K562 (cell line): ENCODE measurements around the gene SLA2. TPM values are rescaled to one million over a fixed set of nuclear protein-coding genes. Genes with fewer than 3 reads are reported as not detected.
A peak's percentile ranks its signal among the peaks of the same experiment; 100 is the strongest.

Experiments
- ATAC-seq: fragments of 200-7000 bp; cut with Tn5 transposase; 3 replicates; pipeline ENCODE4 v1.9.1; 2020; ENCODE audit warnings: moderate library complexity
- BruUV-seq: library from RNA; stranded (reverse); fragments of 400-500 nt; replicated peaks from 2 replicates; lab custom pipeline; 2021; lab: Mats Ljungman, UMichigan
- CTCF ChIA-PET: fragments of 300-600 bp; formaldehyde crosslinking; extraction: SDS; loops from one replicate; lab custom pipeline; 2021; ENCODE audit warnings: low intra/inter-chr PET ratio; lab: Yijun Ruan, JAX
- POLR2A ChIA-PET: fragments of 300-600, 350-650 bp; sonication (Branson Sonifier 250); formaldehyde crosslinking; extraction: SDS; loops from one replicate; lab custom pipeline; 2021; ENCODE audit warnings: antibody characterized with exemption, inconsistent platforms; lab: Yijun Ruan, JAX
- DNase-seq, 4 experiments: peaks; one replicate each; pipeline versions ENCODE4 v3.0.0 to v3.0.0-alpha.2; 2011 to 2018; ENCODE audit warnings: low spot score in 3 of 4, mixed read lengths in 3 of 4; ENCODE audit errors: extremely low read depth in 1 of 4
- FAIRE-seq: peaks from 2 replicates; lab custom pipeline; 2011; peaks lifted over from hg19 to GRCh38; lab: Jason Lieb, UNC
- H2AFZ ChIP-seq: 2 replicates; pipeline ENCODE4 v1.6.0; 2011; ENCODE audit warnings: low read depth, low read length, control low read depth, inconsistent platforms
- H3K27ac ChIP-seq: fragments of 200-600 bp; 3 replicates; pipeline ENCODE4 v1.8.0; 2011; ENCODE audit warnings: low read depth, mild to moderate bottlenecking, control low read depth, inconsistent platforms, low read length, moderate library complexity, mixed read lengths; ENCODE audit errors: extremely low read depth
- H3K27me3 ChIP-seq, 2 experiments: fragments of 300-600 bp in 1 of 2; 2 replicates in 1 of 2; 3 replicates in 1 of 2; pipeline versions ENCODE4 v1.6.0 to v1.8.0; 2011; ENCODE audit warnings: inconsistent platforms in 2 of 2, low read length in 2 of 2, mild to moderate bottlenecking in 1 of 2, mixed read lengths in 1 of 2, moderate library complexity in 1 of 2; ENCODE audit not compliant: control insufficient read depth in 2 of 2, insufficient read depth in 2 of 2
- H3K36me3 ChIP-seq: fragments of 300-600 bp; 3 replicates; pipeline ENCODE4 v1.8.0; 2011; ENCODE audit warnings: mild to moderate bottlenecking, low read length, inconsistent platforms; ENCODE audit not compliant: control insufficient read depth, insufficient read depth
- H3K4me1 ChIP-seq, 2 experiments: fragments of 200-600 bp in 1 of 2; replicated peaks in 1 of 2; 2 replicates in 1 of 2; 3 replicates in 1 of 2; pipeline versions ENCODE4 v1.5.1 to v1.8.0; 2011; ENCODE audit warnings: inconsistent platforms in 2 of 2, low read length in 2 of 2, mild to moderate bottlenecking in 1 of 2, mixed read lengths in 1 of 2, moderate library complexity in 1 of 2; ENCODE audit not compliant: control insufficient read depth in 2 of 2, insufficient read depth in 2 of 2
- H3K4me2 ChIP-seq: 2 replicates; pipeline ENCODE4 v1.6.1; 2011; ENCODE audit warnings: low read length, control low read depth, inconsistent platforms, mixed read lengths; ENCODE audit not compliant: insufficient read depth
- H3K4me3 ChIP-seq: fragments of 200-600 bp; sonication (generic), shearing (Covaris generic); 2 replicates; pipeline ENCODE4 v1.5.1; 2016; ENCODE audit warnings: control low read depth, inconsistent platforms
- H3K79me2 ChIP-seq: fragments of 200-600 bp; 3 replicates; pipeline ENCODE4 v1.8.0; 2011; ENCODE audit warnings: low read length, inconsistent platforms; ENCODE audit not compliant: control insufficient read depth, insufficient read depth
- H3K9ac ChIP-seq, 2 experiments: 2 replicates each; pipeline versions ENCODE4 v1.6.0 to v1.6.1; 2011; ENCODE audit warnings: low read depth in 2 of 2, low read length in 2 of 2, control low read depth in 1 of 2, inconsistent platforms in 1 of 2, mild to moderate bottlenecking in 1 of 2, mixed read lengths in 1 of 2; ENCODE audit not compliant: insufficient read depth in 1 of 2
- H3K9me1 ChIP-seq: one replicate; pipeline ENCODE4 v1.6.0; 2011; ENCODE audit warnings: inconsistent platforms, mild to moderate bottlenecking, low read length, moderate library complexity; ENCODE audit not compliant: control insufficient read depth, insufficient read depth
- H3K9me3 ChIP-seq: replicated peaks from 2 replicates; pipeline ENCODE4 v1.5.1; 2011; ENCODE audit warnings: low read depth, low read length, inconsistent platforms; ENCODE audit not compliant: control insufficient read depth, insufficient read depth
- H4K20me1 ChIP-seq: replicated peaks from 2 replicates; pipeline ENCODE4 v1.6.1; 2011; ENCODE audit warnings: low read length, inconsistent platforms, mixed read lengths; ENCODE audit not compliant: control insufficient read depth, insufficient read depth
- DIDO1 ChIP-seq: fragments of 450-650 bp; IDR thresholded peaks from 2 replicates; pipeline ENCODE4 v1.6.1; 2016; ENCODE audit warnings: low read depth, missing biosample characterization, missing genetic modification characterization
- RAD51 ChIP-seq: fragments of 450-650 bp; IDR thresholded peaks from 2 replicates; pipeline ENCODE4 v1.7.1; 2016; ENCODE audit warnings: low read depth, mild to moderate bottlenecking, borderline replicate concordance
- WGBS: fragments of 100-300 bp; shearing (Covaris generic); methylation state at CpG from one replicate; pipeline ENCODE4 v1.1.6; 2016; ENCODE audit warnings: low coverage, mixed read lengths; ENCODE audit not compliant: insufficient coverage; ENCODE audit errors: missing lambda C conversion rate; 5-methylcytosine and 5-hydroxymethylcytosine counted together
- in situ Hi-C: fragments of 300-500 bp; cut with MboI; formaldehyde crosslinking; loops from 4 replicates; pipeline ENCODE4 v1.15.0; 2018; ENCODE audit warnings: inconsistent platforms, mixed read lengths
- intact Hi-C: fragments of 100-400 bp; cut with micrococcal nuclease; formaldehyde crosslinking; loops from 2 replicates; pipeline ENCODE4 v1.14.2; 2022
- polyA plus RNA-seq, 8 experiments: library from polyadenylated mRNA; depleted of rRNA in 4 of 8; stranded (reverse) in 5 of 8; unstranded in 3 of 8; fragments of >200 nt; fragmentation: Nextera tagmentation in 2 of 8; fragmentation: Illumina TruSeq in 1 of 8; extraction: Ambion mirVana in 2 of 8; extraction: Trizol in 1 of 8; gene quantifications; 2 replicates each; pipeline versions ENCODE4 v1.2.1 to v1.2.3, GENCODE V29; 2011 to 2014; ENCODE audit warnings: inconsistent platforms in 1 of 8, missing spikeins in 1 of 8
- total RNA-seq, 7 experiments: library from RNA; depleted of rRNA in 6 of 7; stranded (reverse); fragments of >200 nt in 6 of 7; fragmentation: Illumina TruSeq in 2 of 7; extraction: Trizol in 2 of 7; gene quantifications; 2 replicates each; pipeline versions ENCODE4 v1.2.1 to v1.2.3, GENCODE V29; 2011 to 2021; ENCODE audit warnings: low replicate concordance in 1 of 7
- TF ChIP-seq, protein P1 (sequence below): IDR thresholded peaks from 3 replicates; pipeline ENCODE4 v1.6.1; 2011; ENCODE audit warnings: borderline replicate concordance, mild to moderate bottlenecking, moderate library complexity; ENCODE audit not compliant: insufficient read length; ENCODE audit errors: extremely low read depth
- TF ChIP-seq, protein P2 (sequence below): sonication (generic); formaldehyde crosslinking; IDR thresholded peaks from 2 replicates; pipeline ENCODE4 v1.8.1; 2023; ENCODE audit warnings: missing genetic modification reagents, mild to moderate bottlenecking, borderline replicate concordance
- TF ChIP-seq, protein P3 (sequence below): fragments of 450-650 bp; formaldehyde crosslinking; IDR thresholded peaks from 2 replicates; pipeline ENCODE4 v1.4.0; 2020; ENCODE audit warnings: mild to moderate bottlenecking, moderate library complexity
- TF ChIP-seq, protein P4 (sequence below): fragments of 250-450 bp; sonication (Bioruptor Pico); IDR thresholded peaks from 2 replicates; pipeline ENCODE4 v1.4.0; 2020; ENCODE audit warnings: mild to moderate bottlenecking

Gene SLA2
- total and polyA plus RNA-seq, 9 of the 15 experiments (the other 6 are each of a cell fraction or from before 2014, with no cell fraction given): 0.07 TPM; not detected in 7

GRCh38 chr20:36574366-36575135 lies 71.4 kb downstream of the SLA2 start:
- DNase-seq (peak; percentile 71 to 80 (median 76)), ATAC-seq (peak; percentile 63), FAIRE-seq (peak; percentile 82)
- intact Hi-C loops: loop anchor here (5.0 kb wide), 1 partner anchor 378 kb away; the partner anchor contains the start of gene SAMHD1
- Histone ChIP-seq H3K4me2 (peak overlapping the region; percentile 64), H3K27me3 (no peaks in the 10 kb centered on the region), H2AFZ (peak overlapping the region; percentile 69), H3K27ac (peak overlapping the region; percentile 92), H3K4me3 (peak overlapping the region; percentile 80), H3K79me2 (peaks cover 43% of the 10 kb centered on the region), H3K9ac (peak overlapping the region; percentile 80 to 95), H3K4me1 (peaks cover 39 to 49% of the 10 kb centered on the region in 2 experiments), H3K9me3 (no peaks in the 10 kb centered on the region), H3K9me1 (peaks cover 3% of the 10 kb centered on the region), H4K20me1 (peaks cover 9% of the 10 kb centered on the region), H3K36me3 (peaks cover 28% of the 10 kb centered on the region; the same call in 2 of the 3 replicates)
- ChIA-PET POLR2A (interaction anchor here (0.5 to 1.1 kb wide), 4 partner anchors 14 to 460 kb away, joined by 3 to 4 read pairs (median 3); no protein-coding TSS in a partner anchor), CTCF (interaction anchor here (1.4 kb wide), 1 partner anchor 18 kb away, joined by 3 read pairs; no protein-coding TSS in a partner anchor)
- in situ Hi-C loops: no loop called here
- BruUV-seq: no TSS peak
- WGBS: under 1% methylated on average over 53 of the region's 69 CpGs
- no peak for TF ChIP-seq DIDO1 (tag)
- TF ChIP-seq, protein P1, sequence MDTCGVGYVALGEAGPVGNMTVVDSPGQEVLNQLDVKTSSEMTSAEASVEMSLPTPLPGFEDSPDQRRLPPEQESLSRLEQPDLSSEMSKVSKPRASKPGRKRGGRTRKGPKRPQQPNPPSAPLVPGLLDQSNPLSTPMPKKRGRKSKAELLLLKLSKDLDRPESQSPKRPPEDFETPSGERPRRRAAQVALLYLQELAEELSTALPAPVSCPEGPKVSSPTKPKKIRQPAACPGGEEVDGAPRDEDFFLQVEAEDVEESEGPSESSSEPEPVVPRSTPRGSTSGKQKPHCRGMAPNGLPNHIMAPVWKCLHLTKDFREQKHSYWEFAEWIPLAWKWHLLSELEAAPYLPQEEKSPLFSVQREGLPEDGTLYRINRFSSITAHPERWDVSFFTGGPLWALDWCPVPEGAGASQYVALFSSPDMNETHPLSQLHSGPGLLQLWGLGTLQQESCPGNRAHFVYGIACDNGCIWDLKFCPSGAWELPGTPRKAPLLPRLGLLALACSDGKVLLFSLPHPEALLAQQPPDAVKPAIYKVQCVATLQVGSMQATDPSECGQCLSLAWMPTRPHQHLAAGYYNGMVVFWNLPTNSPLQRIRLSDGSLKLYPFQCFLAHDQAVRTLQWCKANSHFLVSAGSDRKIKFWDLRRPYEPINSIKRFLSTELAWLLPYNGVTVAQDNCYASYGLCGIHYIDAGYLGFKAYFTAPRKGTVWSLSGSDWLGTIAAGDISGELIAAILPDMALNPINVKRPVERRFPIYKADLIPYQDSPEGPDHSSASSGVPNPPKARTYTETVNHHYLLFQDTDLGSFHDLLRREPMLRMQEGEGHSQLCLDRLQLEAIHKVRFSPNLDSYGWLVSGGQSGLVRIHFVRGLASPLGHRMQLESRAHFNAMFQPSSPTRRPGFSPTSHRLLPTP: no peak
- TF ChIP-seq, protein P2, sequence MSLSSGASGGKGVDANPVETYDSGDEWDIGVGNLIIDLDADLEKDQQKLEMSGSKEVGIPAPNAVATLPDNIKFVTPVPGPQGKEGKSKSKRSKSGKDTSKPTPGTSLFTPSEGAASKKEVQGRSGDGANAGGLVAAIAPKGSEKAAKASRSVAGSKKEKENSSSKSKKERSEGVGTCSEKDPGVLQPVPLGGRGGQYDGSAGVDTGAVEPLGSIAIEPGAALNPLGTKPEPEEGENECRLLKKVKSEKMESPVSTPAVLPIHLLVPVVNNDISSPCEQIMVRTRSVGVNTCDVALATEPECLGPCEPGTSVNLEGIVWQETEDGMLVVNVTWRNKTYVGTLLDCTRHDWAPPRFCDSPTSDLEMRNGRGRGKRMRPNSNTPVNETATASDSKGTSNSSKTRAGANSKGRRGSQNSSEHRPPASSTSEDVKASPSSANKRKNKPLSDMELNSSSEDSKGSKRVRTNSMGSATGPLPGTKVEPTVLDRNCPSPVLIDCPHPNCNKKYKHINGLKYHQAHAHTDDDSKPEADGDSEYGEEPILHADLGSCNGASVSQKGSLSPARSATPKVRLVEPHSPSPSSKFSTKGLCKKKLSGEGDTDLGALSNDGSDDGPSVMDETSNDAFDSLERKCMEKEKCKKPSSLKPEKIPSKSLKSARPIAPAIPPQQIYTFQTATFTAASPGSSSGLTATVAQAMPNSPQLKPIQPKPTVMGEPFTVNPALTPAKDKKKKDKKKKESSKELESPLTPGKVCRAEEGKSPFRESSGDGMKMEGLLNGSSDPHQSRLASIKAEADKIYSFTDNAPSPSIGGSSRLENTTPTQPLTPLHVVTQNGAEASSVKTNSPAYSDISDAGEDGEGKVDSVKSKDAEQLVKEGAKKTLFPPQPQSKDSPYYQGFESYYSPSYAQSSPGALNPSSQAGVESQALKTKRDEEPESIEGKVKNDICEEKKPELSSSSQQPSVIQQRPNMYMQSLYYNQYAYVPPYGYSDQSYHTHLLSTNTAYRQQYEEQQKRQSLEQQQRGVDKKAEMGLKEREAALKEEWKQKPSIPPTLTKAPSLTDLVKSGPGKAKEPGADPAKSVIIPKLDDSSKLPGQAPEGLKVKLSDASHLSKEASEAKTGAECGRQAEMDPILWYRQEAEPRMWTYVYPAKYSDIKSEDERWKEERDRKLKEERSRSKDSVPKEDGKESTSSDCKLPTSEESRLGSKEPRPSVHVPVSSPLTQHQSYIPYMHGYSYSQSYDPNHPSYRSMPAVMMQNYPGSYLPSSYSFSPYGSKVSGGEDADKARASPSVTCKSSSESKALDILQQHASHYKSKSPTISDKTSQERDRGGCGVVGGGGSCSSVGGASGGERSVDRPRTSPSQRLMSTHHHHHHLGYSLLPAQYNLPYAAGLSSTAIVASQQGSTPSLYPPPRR (CRISPR knock-in tag): 0 out of 2 replicates have a peak, but pooled peaks have one; percentile 39
- TF ChIP-seq, protein P3, sequence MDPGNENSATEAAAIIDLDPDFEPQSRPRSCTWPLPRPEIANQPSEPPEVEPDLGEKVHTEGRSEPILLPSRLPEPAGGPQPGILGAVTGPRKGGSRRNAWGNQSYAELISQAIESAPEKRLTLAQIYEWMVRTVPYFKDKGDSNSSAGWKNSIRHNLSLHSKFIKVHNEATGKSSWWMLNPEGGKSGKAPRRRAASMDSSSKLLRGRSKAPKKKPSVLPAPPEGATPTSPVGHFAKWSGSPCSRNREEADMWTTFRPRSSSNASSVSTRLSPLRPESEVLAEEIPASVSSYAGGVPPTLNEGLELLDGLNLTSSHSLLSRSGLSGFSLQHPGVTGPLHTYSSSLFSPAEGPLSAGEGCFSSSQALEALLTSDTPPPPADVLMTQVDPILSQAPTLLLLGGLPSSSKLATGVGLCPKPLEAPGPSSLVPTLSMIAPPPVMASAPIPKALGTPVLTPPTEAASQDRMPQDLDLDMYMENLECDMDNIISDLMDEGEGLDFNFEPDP (CRISPR knock-in tag): no peak
- TF ChIP-seq, protein P4, sequence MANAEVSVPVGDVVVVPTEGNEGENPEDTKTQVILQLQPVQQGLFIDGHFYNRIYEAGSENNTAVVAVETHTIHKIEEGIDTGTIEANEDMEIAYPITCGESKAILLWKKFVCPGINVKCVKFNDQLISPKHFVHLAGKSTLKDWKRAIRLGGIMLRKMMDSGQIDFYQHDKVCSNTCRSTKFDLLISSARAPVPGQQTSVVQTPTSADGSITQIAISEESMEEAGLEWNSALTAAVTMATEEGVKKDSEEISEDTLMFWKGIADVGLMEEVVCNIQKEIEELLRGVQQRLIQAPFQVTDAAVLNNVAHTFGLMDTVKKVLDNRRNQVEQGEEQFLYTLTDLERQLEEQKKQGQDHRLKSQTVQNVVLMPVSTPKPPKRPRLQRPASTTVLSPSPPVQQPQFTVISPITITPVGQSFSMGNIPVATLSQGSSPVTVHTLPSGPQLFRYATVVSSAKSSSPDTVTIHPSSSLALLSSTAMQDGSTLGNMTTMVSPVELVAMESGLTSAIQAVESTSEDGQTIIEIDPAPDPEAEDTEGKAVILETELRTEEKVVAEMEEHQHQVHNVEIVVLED: peak; percentile 46; the same call in 1 of the 2 replicates
- no peak for TF ChIP-seq RAD51
